ENCODE measurements around the gene SLC66A2.

SLC66A2 gene

GRCh38 chr18:79864006-79864725 lies 87.3 kb downstream of the SLC66A2 start:
- DNase-seq: no peak

GRCh38 chr18:79863161-79864005 lies 88.1 kb downstream of the SLC66A2 start:
- no peak for DNase-seq

DNA sequence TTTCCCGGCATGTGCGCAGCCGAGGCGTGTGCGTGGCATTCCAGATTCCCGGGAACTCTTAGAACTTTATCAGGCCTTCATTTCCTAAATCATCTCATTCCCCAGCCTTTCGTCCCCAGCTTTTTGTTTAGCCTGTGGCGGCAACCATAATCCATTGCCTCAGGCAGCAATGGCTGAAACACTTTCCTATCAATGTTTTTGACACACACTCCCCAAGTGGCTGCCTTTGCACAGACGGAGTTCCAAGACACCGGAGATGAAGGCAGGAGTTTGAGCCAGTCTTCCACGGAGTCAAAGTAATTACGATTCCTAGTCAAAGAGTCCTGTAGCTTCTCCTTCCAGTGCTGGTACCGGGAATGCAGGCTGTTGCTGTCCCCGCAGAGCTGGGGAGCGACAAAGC lies 88.9 kb downstream of the SLC66A2 start:
- no peak for DNase-seq

DNA sequence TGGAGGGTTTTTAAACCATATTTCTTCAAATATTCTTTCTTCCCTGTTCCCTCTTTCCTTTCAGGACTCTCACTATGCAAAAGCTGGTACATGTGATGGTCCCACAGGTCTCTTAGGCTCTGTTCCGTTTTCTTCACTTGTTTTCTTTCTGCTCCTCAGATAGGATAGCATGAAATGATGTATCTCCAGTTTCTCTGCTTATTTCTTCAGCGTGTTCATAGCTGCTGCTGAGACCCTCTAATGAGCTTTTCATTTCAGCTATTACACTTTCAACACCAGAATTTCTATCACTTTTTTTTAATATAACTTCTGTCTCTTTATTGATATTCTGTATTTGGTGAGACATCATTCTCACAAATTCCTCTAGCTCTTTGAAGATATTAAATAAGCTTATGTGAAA lies 89.8 kb downstream of the SLC66A2 start:
- DNase-seq: no peak

DNA sequence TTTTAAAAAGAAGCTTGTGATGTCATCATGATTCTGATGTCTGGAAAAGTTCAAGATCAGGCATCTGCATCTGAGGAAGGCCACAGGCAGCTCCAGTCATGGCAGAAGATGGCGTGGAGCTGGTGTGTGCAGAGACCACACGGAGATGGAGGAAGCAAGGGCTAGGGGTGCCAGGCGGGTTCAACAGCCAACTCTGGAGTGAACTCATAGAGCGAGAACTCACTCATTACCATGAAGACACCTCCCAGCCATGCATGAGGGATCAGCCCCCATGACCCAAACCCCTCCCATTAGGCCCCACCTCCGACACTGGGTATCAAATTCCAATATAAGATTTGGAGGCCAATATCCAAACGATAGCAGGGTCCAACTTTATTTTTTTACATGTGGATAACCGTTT lies 92.1 kb downstream of the SLC66A2 start:
- no peak for DNase-seq

DNA sequence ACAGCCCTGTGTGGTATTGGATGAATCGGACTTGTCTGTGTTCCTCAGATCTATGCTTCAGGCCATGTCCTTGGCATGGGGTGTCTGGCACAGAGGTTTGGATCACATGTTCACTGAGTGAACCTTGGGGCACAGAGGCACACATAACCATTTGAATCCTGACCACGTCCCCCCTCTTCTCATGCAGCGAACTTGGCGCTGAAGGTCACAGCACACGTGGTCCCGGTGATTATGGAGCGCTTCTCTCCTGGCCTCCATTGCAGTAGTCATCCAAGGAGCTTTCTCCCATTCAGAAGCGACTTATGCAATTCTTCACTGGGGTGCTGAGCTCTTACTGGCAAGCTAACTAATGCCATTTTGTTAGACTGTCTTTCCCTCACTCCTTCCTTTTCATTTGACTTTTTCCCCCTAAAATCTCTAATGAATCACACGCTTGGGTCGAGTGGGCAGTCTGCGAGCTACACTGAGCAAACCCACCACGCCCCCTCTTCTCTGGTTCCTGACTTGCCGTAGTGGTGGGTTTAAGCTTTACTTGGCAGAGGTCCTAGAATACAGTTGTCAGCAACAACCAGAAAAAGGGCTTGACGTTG lies 94.3 kb downstream of the SLC66A2 start:
- peak; percentile 40 for DNase-seq

DNA sequence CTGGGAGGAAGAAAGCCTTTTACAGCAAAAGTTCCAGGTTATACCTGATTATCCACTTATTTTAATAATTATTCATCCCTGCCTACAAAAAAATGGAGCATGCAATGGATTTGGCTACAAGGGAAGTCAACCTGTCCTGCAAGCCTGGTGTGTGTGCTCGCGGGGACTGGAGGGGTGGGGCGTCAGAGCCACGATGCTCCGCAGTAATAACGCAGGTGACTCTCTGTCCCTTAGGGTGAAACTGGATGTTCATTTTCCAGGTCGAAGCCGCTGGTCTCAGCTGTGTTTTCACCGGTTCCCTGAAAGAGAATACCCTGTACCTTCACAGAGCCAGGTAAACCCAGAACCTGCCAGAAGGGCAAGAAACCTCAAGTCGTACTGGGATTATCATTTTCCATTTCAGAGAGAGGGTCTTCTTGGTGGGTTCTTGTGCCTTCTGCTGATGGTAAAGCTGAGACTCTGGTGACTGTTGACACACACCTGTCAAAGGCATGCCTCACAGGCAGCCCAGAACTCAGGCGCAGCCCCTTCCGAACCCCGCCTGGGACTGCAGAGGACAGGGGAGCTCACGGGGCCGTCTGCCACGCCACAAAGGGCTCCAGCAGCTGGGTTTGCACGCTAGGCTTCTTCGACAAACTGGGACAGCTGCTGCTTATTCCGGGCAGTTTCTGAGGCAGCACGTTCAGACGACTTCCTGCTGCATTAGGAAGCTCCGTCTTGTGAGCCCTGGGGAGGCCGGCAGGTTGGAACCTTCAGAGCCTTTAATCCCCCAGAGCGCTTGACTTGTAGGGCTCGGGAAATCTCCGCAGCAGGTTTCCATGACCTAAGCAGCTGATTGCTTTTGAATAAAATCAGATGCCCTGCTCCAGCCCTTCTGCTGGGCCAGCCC lies 95.1 kb downstream of the SLC66A2 start:
- peak; percentile 10 for DNase-seq

DNA sequence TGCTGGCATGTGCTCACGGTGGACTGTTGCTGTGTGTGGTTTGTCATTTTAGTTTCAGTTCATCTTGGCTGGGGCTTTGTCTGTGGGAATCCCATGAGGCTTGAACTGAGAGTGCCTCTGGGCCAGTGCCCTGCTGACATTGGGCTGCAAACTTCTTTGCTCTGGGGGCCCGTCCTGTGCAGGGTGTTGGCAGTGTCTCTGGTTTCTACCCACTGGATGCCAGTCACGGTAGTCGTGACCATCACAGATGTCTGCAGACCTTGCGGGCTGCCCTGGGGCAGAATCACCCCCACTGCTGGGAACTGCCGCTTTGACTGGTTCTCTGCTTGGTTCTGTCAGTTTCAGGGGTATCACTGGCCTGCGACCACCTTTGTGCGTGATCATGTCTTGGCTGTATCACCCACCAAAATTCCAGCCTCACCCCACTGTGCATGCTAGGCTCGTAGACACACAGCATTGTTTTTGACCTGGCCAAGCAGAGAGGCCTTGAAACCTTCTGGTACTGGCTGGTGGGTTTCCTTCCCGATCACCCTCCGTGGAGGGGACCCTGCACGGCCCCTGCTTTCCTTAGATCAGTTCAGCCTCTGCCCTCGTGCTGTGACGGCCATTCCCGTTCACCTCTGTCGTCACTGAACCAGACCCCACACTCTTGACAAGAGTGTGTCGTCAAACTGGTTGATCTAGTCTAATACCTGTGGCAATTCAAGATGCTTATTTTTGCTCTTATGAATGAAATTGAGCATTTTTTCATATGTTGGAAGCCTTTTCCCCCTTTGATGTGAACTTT lies 96.1 kb downstream of the SLC66A2 start:
- DNase-seq: no peak

DNA sequence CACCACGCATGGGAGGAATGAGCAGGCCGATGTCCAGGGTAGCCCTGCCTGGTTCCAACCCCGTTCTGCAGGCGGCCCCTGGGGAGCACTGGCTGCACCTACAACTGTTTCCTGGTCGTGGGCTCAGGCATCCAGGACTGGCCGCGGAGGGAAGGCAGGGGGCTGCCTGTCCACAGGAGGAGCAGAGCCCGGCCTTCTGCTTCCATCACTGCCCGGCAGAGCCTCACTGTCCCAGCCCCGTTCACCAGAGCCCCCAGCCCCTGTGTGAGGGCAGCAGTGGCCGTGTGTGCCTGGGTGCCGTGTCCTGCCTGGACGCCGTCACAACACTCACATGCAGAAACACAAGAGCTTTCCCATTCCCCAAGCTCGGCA lies 97.5 kb downstream of the SLC66A2 start:
- DNase-seq: no peak

DNA sequence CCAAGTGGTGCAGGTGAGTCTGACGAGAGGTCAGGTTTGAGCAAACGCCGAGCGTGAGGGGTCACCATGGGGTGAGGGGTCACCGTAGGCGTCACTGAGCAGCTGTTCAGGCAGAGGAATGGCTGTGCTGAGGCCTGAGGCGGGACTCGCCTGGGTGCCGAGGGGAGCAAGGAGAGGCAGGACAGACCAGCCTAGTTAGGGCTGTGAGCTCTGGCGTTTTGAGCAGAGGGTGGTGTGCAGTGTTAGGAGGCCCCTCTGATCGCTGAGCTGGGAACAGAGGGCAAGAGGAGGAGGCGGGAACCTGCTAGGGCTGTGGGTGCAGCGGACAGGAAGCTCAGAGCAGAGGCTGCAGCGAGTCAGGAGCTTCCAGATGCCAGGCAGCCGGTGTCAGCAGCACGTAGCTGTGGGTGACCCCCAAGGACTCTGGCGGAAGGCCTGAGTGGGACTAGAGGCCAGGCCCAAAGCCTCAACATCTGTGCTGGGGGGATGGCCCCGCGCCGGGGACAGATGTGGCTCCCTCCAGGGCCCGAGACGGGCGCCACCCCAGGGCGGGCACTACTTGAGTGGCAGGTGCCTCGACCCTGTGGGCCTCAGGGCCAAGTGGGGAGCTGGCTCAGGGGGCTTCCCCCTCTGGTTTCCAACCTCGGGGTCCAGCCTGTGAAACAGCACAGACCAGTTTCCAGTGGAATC lies 98.0 kb downstream of the SLC66A2 start:
- no peak for DNase-seq

DNA sequence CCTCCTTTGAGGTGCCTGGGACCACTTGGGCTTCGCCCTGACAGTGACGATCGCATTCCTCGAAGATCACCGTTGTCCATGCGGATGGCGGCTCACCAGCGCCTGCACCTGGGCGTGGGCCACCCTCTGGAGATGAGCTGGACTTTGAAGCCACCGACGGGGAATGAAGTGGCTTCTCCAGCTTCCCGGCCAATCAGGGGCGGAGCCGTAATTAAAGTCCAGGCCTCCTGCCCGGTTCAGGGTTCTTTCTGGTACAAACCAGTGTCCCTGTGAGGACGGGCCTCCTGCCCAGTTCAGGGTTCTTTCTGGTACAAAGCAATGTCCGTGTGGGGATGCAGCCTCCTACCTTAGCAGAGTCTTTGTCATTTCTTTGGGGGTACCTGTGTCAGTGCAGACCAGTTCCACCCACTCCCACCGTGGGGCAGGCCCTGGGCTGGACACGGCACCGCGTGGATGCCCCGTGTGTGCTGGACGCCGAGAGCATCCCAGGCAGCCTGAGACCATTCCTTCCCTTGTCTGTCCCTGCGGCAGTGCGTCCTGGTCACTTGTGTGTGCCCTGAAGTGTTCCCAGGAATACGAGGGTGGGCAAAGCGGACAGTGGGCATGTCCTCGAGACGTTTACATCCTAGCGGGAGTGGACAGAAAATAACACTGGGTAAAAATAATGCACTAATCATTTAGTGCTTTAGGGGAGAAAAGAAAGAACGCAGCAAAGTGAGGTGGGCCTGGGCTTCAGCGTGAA lies 98.7 kb downstream of the SLC66A2 start:
- no peak for DNase-seq
